HFFc6 (cell line): ENCODE data around the gene PPP6R3. TPM values are rescaled to one million over a fixed set of nuclear protein-coding genes. Genes with fewer than 3 reads are reported as not detected.

Source experiments
- DNase-seq: peaks from one replicate; pipeline ENCODE4 v3.0.0-alpha.2; 2018
- H3K27ac Mint-ChIP-seq: 2 replicates; pipeline ENCODE4 v1.8.0; 2020; ENCODE audit warnings: mild to moderate bottlenecking, mixed read lengths
- H3K27me3 Mint-ChIP-seq: 2 replicates; pipeline ENCODE4 v1.8.0; 2021; ENCODE audit warnings: mild to moderate bottlenecking, moderate library complexity, mixed read lengths; ENCODE audit not compliant: insufficient read depth
- H3K36me3 Mint-ChIP-seq: 2 replicates; pipeline ENCODE4 v1.8.0; 2021; ENCODE audit warnings: low read depth, mixed read lengths
- H3K4me1 Mint-ChIP-seq: 2 replicates; pipeline ENCODE4 v1.8.0; 2020; ENCODE audit warnings: low read depth, mixed read lengths
- H3K4me3 Mint-ChIP-seq: 2 replicates; pipeline ENCODE4 v1.8.0; 2020; ENCODE audit warnings: mild to moderate bottlenecking, moderate library complexity, mixed read lengths
- H3K9me3 Mint-ChIP-seq: 2 replicates; pipeline ENCODE4 v1.8.0; 2020; ENCODE audit warnings: mild to moderate bottlenecking, mixed read lengths
- total RNA-seq, 6 experiments: library from RNA; stranded (reverse); fragmentation: NEBNext Ultra II Directional; extraction: Animal tissue kit (Norgen Biotek cat#: 25700); gene quantifications; 2 replicates in 1 of 6; 3 replicates in 5 of 6; pipeline ENCODE4 v1.2.3, GENCODE V29; 2021
- TF ChIP-seq, protein P1 (sequence below): fragments of 200-600 bp; sonication (generic); IDR thresholded peaks from 2 replicates; pipeline ENCODE4 v1.5.0; 2021; ENCODE audit warnings: antibody characterized with exemption, mild to moderate bottlenecking

Gene PPP6R3
- total RNA-seq, 6 experiments from 2014 or later: 62.5 to 72.0 (median 67.8) TPM

DNA sequence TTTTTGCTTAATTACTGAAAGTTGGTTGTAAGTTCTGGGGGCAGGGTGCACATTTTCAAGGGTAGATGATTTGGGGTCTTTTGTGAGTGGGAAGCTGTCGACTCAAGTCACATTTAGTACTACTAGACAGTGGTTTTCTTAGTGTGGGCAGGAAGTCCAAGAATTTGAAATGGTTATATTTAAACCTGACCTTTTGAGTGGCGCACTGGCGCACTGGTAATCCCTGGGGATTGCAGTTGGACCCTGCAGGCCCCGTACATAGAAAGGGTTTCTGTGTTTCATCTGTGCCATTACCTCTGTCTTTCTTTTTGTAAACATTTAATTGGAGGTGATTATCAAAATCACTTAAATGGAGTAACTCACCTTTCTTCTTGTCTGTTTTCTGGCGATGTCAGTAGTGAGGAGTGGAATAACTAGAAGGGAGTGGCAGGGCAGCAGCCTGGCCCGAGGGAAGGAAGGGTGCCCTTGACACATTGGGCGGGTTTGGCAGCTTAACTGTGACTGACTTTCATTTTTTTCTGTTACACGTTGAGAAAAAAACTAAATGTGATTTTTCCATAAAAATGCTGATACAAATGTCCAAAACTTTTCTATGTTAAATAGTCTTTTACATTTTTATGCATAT is 122.0 kb downstream of the PPP6R3 start:
- H3K4me1 Mint-ChIP-seq: peaks cover 49% of the 10 kb centered on the region
- no peak for DNase-seq
- peaks cover 49% of the 10 kb centered on the region for H3K36me3 Mint-ChIP-seq
- H3K27me3 Mint-ChIP-seq: peaks cover 2% of the 10 kb centered on the region
- peak overlapping the region; percentile 83 for H3K27ac Mint-ChIP-seq
- H3K4me3 Mint-ChIP-seq: peak overlapping the region; percentile 54; the same call in 1 of the 2 replicates
- H3K9me3 Mint-ChIP-seq: no peaks in the 10 kb centered on the region
- TF ChIP-seq, protein P1, sequence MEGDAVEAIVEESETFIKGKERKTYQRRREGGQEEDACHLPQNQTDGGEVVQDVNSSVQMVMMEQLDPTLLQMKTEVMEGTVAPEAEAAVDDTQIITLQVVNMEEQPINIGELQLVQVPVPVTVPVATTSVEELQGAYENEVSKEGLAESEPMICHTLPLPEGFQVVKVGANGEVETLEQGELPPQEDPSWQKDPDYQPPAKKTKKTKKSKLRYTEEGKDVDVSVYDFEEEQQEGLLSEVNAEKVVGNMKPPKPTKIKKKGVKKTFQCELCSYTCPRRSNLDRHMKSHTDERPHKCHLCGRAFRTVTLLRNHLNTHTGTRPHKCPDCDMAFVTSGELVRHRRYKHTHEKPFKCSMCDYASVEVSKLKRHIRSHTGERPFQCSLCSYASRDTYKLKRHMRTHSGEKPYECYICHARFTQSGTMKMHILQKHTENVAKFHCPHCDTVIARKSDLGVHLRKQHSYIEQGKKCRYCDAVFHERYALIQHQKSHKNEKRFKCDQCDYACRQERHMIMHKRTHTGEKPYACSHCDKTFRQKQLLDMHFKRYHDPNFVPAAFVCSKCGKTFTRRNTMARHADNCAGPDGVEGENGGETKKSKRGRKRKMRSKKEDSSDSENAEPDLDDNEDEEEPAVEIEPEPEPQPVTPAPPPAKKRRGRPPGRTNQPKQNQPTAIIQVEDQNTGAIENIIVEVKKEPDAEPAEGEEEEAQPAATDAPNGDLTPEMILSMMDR: no peak

- H3K4me1 Mint-ChIP-seq: peaks cover 49% of the 10 kb centered on the region
- H3K27me3 Mint-ChIP-seq: peaks cover 2% of the 10 kb centered on the region
- peaks cover 46% of the 10 kb centered on the region for H3K36me3 Mint-ChIP-seq
- peak overlapping the region; percentile 54 for H3K4me3 Mint-ChIP-seq
- H3K27ac Mint-ChIP-seq: peak overlapping the region; percentile 83
- no peaks in the 10 kb centered on the region for H3K9me3 Mint-ChIP-seq
- TF ChIP-seq, protein P1: no peak
- peak; percentile 64 for DNase-seq
Observed at GRCh38 chr11:68583041-68583446, 122.5 kb downstream of the PPP6R3 start.

- H3K27ac Mint-ChIP-seq: no peak overlapping the region; the same call in 1 of the 2 replicates
- peaks cover 2% of the 10 kb centered on the region for H3K27me3 Mint-ChIP-seq
- H3K4me3 Mint-ChIP-seq: no peak overlapping the region
- DNase-seq: no peak
- H3K36me3 Mint-ChIP-seq: peaks cover 42% of the 10 kb centered on the region
- TF ChIP-seq, protein P1: peak; percentile 81
- no peaks in the 10 kb centered on the region for H3K9me3 Mint-ChIP-seq
- peaks cover 48% of the 10 kb centered on the region for H3K4me1 Mint-ChIP-seq
Observed at GRCh38 chr11:68584097-68584496, 123.5 kb downstream of the PPP6R3 start.

GRCh38 chr11:68584991-68585524 is 124.5 kb downstream of the PPP6R3 start:
- H3K9me3 Mint-ChIP-seq: no peaks in the 10 kb centered on the region
- H3K27me3 Mint-ChIP-seq: peaks cover 2% of the 10 kb centered on the region
- H3K4me1 Mint-ChIP-seq: peaks cover 39% of the 10 kb centered on the region
- no peak overlapping the region for H3K4me3 Mint-ChIP-seq
- DNase-seq: no peak
- TF ChIP-seq, protein P1: no peak
- H3K36me3 Mint-ChIP-seq: peaks cover 41% of the 10 kb centered on the region
- peak overlapping the region; percentile 57 for H3K27ac Mint-ChIP-seq

GRCh38 chr11:68589547-68590216 is 129.1 kb downstream of the PPP6R3 start:
- Mint-ChIP-seq H3K9me3 (no peaks in the 10 kb centered on the region), H3K36me3 (peaks cover 35% of the 10 kb centered on the region), H3K4me3 (no peak overlapping the region), H3K27ac (no peak overlapping the region), H3K27me3 (peaks cover 2% of the 10 kb centered on the region), H3K4me1 (no peaks in the 10 kb centered on the region; the same call in 1 of the 2 replicates)
- DNase-seq: no peak
- TF ChIP-seq, protein P1: no peak
